Stimulated activated CD4-positive, alpha-beta T cell treated with anti-CD3 and anti-CD28 coated beads, Interleukin-2, amount 100 ng/mL, for 4 hours (primary cell): ENCODE results near the gene ZFP36L1.

Experiments
- DNase-seq: peaks from one replicate; pipeline ENCODE4 v3.0.0-alpha.2; 2020; ENCODE audit warnings: low read depth

ZFP36L1 gene

DNA sequence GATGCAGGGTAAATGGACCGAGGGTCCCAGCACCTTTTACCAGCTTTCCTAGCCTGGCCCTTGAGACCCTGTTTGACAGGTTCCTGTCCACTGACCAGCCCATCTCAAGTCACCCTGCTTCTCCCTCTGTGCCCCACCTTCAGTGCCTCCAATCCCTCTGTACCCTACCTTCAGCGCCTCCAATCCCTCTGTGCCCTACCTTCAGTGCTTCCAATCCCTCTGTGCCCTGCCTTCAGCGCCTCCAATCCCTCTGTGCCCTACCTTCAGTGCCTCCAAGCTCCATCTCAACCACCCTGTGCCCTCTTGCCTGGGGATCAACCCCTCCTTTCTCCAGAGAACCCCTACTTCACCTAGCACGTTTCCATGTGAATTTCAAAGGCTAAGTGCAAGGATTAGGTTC, 54.3 kb downstream of the ZFP36L1 start:
- no peak for DNase-seq
